Neural cell (in vitro differentiated cells): ENCODE results near the gene TMPRSS11E. TPM values are rescaled to one million over a fixed set of nuclear protein-coding genes. Genes with fewer than 3 reads are reported as not detected.

Experiments used
- H2AFZ ChIP-seq: fragments of 200-600, 300-800 bp; sonication (generic), shearing (Covaris generic); 2 replicates; pipeline ENCODE4 v1.6.0; 2014; ENCODE audit warnings: low read depth, mild to moderate bottlenecking, antibody characterized with exemption, low read length, moderate library complexity
- H3F3A ChIP-seq: fragments of 200-600 bp; shearing (Covaris generic); 2 replicates; pipeline ENCODE4 v1.6.1; 2016; ENCODE audit warnings: mild to moderate bottlenecking, moderate library complexity, mixed read lengths, antibody characterized with exemption, low read length; ENCODE audit not compliant: insufficient read depth, poor library complexity, severe bottlenecking
- H3K27ac ChIP-seq: fragments of 200-600, 300-800 bp; sonication (generic), shearing (Covaris generic); 2 replicates; pipeline ENCODE4 v1.5.1; 2014; ENCODE audit warnings: mild to moderate bottlenecking, low read length, moderate library complexity
- H3K27me3 ChIP-seq: fragments of 300-800, 200-600 bp; sonication (generic), shearing (Covaris generic); 2 replicates; pipeline ENCODE4 v1.6.0; 2014; ENCODE audit warnings: mild to moderate bottlenecking, low read depth, low read length, moderate library complexity; ENCODE audit not compliant: insufficient read depth
- H3K36me3 ChIP-seq: fragments of 300-800, 200-600 bp; sonication (generic), shearing (Covaris generic); 2 replicates; pipeline ENCODE4 v1.5.1; 2014; ENCODE audit warnings: mild to moderate bottlenecking, antibody characterized with exemption, low read length, moderate library complexity; ENCODE audit not compliant: insufficient read depth
- H3K4me2 ChIP-seq: fragments of 300-800, 200-600 bp; sonication (generic), shearing (Covaris generic); 2 replicates; pipeline ENCODE4 v1.6.0; 2014; ENCODE audit warnings: mild to moderate bottlenecking, low read length
- H3K4me3 ChIP-seq: fragments of 300-800, 200-600 bp; sonication (generic), shearing (Covaris generic); 2 replicates; pipeline ENCODE4 v1.5.1; 2014; ENCODE audit warnings: mild to moderate bottlenecking, low read length, moderate library complexity
- H3K79me2 ChIP-seq: fragments of 200-600 bp; shearing (Covaris generic); replicated peaks from 2 replicates; pipeline ENCODE4 v1.6.0; 2014; ENCODE audit warnings: mild to moderate bottlenecking, low read length, moderate library complexity; ENCODE audit not compliant: insufficient read depth
- H3K9ac ChIP-seq: fragments of 300-800, 200-600 bp; sonication (generic), shearing (Covaris generic); 2 replicates; pipeline ENCODE4 v1.6.1; 2016; ENCODE audit warnings: mild to moderate bottlenecking, low read length, mixed read lengths
- H3K9me2 ChIP-seq: fragments of 200-600 bp; shearing (Covaris generic); 2 replicates; pipeline ENCODE4 v1.6.1; 2016; ENCODE audit warnings: mild to moderate bottlenecking, low read length, mixed read lengths; ENCODE audit not compliant: insufficient read depth
- H3K9me3 ChIP-seq: fragments of 200-600, 300-800 bp; sonication (generic), shearing (Covaris generic); 2 replicates; pipeline ENCODE4 v1.6.1; 2016; ENCODE audit warnings: mild to moderate bottlenecking, mixed run types, low read length, moderate library complexity, mixed read lengths
- H4K20me1 ChIP-seq: fragments of 200-600 bp; shearing (Covaris generic); 2 replicates; pipeline ENCODE4 v1.6.1; 2016; ENCODE audit warnings: mild to moderate bottlenecking, mixed run types; ENCODE audit not compliant: insufficient read depth
- EP300 ChIP-seq: fragments of 450-650 bp; conservative IDR thresholded peaks from 2 replicates; pipeline ENCODE4 v1.6.1; 2014; ENCODE audit warnings: antibody characterized with exemption, mild to moderate bottlenecking, moderate library complexity; ENCODE audit not compliant: poor library complexity, severe bottlenecking
- EZH2 ChIP-seq: fragments of 200-600, 300-800 bp; shearing (Covaris generic), sonication (generic); IDR thresholded peaks from 2 replicates; pipeline ENCODE4 v1.6.1; 2014; ENCODE audit warnings: antibody characterized with exemption, low read length, borderline replicate concordance, mild to moderate bottlenecking; ENCODE audit not compliant: insufficient read depth, poor library complexity, severe bottlenecking
- MXI1 ChIP-seq: fragments of 450-650 bp; conservative IDR thresholded peaks from 2 replicates; pipeline ENCODE4 v1.6.1; 2014; ENCODE audit warnings: antibody characterized with exemption, mild to moderate bottlenecking; ENCODE audit not compliant: poor library complexity, severe bottlenecking
- POLR2AphosphoS5 ChIP-seq: IDR thresholded peaks from 2 replicates; pipeline ENCODE4 v1.6.1; 2012
- RAD21 ChIP-seq: fragments of 450-650 bp; conservative IDR thresholded peaks from 2 replicates; pipeline ENCODE4 v1.6.1; 2014; ENCODE audit warnings: antibody characterized with exemption, mild to moderate bottlenecking, moderate library complexity
- SMC3 ChIP-seq: fragments of 450-650 bp; conservative IDR thresholded peaks from 2 replicates; pipeline ENCODE4 v1.6.1; 2014; ENCODE audit warnings: antibody characterized with exemption, mild to moderate bottlenecking, moderate library complexity; ENCODE audit not compliant: poor library complexity
- TAF1 ChIP-seq: IDR thresholded peaks from 2 replicates; pipeline ENCODE4 v1.6.1; 2012; ENCODE audit warnings: low read depth
- polyA plus RNA-seq: library from polyadenylated mRNA; depleted of rRNA; stranded (reverse); fragments of >200 nt; gene quantifications from 2 replicates; pipeline ENCODE4 v1.2.3, GENCODE V29; 2014
- TF ChIP-seq, protein P1 (sequence below): IDR thresholded peaks from 2 replicates; pipeline ENCODE4 v1.6.1; 2012; ENCODE audit warnings: borderline replicate concordance
- TF ChIP-seq, protein P2 (sequence below): fragments of 450-650 bp; IDR thresholded peaks from 2 replicates; pipeline ENCODE4 v1.5.1; 2014; ENCODE audit warnings: antibody characterized with exemption, mild to moderate bottlenecking, moderate library complexity; ENCODE audit not compliant: poor library complexity, severe bottlenecking

The TMPRSS11E gene
- polyA plus RNA-seq, 1 donor from 2014 or later = not detected

DNA sequence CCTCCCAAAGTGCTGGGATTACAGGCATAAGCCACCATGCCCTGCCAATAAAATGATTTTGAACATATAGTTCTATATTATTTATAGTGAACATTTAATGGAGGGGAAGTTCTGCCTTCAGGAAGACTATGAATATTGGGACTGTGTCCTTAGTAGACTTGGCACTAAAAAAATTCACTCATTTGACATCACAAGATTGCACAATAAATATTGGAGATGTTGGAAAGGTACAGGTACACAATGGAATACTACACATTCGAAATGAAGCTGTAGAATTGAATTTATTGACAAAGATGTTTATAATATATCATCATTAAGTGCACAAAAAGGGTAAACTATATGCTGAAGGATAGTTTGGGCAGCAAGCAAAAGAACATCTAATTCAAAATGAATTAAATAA is 13.0 kb upstream of the TMPRSS11E start:
- H3K4me3 ChIP-seq = no peak overlapping the region
- H3F3A ChIP-seq = no peaks in the 10 kb centered on the region
- no peak overlapping the region for H3K9ac ChIP-seq
- no peaks in the 10 kb centered on the region for H3K36me3 ChIP-seq
- no peak overlapping the region for H3K4me2 ChIP-seq
- H4K20me1 ChIP-seq = no peaks in the 10 kb centered on the region
- H3K9me3 ChIP-seq = no peaks in the 10 kb centered on the region
- no peaks in the 10 kb centered on the region for H3K79me2 ChIP-seq
- H2AFZ ChIP-seq = no peak overlapping the region
- H3K27me3 ChIP-seq = no peaks in the 10 kb centered on the region
- H3K9me2 ChIP-seq = no peaks in the 10 kb centered on the region
- no peak overlapping the region for H3K27ac ChIP-seq
- TF ChIP-seq SMC3 (no peak), POLR2AphosphoS5 (no peak), TAF1 (no peak), MXI1 (no peak), EP300 (no peak), EZH2 (no peak), RAD21 (no peak)
- TF ChIP-seq, protein P1, sequence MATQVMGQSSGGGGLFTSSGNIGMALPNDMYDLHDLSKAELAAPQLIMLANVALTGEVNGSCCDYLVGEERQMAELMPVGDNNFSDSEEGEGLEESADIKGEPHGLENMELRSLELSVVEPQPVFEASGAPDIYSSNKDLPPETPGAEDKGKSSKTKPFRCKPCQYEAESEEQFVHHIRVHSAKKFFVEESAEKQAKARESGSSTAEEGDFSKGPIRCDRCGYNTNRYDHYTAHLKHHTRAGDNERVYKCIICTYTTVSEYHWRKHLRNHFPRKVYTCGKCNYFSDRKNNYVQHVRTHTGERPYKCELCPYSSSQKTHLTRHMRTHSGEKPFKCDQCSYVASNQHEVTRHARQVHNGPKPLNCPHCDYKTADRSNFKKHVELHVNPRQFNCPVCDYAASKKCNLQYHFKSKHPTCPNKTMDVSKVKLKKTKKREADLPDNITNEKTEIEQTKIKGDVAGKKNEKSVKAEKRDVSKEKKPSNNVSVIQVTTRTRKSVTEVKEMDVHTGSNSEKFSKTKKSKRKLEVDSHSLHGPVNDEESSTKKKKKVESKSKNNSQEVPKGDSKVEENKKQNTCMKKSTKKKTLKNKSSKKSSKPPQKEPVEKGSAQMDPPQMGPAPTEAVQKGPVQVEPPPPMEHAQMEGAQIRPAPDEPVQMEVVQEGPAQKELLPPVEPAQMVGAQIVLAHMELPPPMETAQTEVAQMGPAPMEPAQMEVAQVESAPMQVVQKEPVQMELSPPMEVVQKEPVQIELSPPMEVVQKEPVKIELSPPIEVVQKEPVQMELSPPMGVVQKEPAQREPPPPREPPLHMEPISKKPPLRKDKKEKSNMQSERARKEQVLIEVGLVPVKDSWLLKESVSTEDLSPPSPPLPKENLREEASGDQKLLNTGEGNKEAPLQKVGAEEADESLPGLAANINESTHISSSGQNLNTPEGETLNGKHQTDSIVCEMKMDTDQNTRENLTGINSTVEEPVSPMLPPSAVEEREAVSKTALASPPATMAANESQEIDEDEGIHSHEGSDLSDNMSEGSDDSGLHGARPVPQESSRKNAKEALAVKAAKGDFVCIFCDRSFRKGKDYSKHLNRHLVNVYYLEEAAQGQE = no peak
- TF ChIP-seq, protein P2, sequence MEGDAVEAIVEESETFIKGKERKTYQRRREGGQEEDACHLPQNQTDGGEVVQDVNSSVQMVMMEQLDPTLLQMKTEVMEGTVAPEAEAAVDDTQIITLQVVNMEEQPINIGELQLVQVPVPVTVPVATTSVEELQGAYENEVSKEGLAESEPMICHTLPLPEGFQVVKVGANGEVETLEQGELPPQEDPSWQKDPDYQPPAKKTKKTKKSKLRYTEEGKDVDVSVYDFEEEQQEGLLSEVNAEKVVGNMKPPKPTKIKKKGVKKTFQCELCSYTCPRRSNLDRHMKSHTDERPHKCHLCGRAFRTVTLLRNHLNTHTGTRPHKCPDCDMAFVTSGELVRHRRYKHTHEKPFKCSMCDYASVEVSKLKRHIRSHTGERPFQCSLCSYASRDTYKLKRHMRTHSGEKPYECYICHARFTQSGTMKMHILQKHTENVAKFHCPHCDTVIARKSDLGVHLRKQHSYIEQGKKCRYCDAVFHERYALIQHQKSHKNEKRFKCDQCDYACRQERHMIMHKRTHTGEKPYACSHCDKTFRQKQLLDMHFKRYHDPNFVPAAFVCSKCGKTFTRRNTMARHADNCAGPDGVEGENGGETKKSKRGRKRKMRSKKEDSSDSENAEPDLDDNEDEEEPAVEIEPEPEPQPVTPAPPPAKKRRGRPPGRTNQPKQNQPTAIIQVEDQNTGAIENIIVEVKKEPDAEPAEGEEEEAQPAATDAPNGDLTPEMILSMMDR = no peak

DNA sequence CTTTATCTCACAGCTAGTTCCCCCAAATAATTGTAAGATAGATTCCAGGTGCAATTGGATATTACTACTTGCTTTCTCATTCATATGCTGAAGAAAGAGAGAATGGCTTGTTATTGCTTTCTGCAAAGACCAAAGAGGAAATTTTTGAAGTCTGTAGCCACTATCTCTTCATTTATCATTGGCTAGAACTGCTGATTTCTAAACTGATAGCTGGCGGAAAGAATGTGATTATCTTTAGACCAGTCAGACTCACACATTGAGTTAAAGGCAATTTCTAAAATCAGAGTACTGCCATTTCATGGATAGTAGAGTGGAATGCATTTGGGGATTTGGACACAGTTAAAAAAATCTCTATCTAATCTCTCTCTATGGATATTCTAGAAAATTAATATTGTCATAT is 12.4 kb upstream of the TMPRSS11E start:
- no peak overlapping the region for H3K27ac ChIP-seq
- TF ChIP-seq MXI1 (no peak), TAF1 (no peak)
- TF ChIP-seq, protein P1 = no peak

More for the DNA sequence above, 12.4 kb upstream of the TMPRSS11E start:
- Histone ChIP-seq H3K79me2 (no peaks in the 10 kb centered on the region), H3K9ac (no peak overlapping the region), H3K9me2 (no peaks in the 10 kb centered on the region), H3K9me3 (no peaks in the 10 kb centered on the region), H3K4me2 (no peak overlapping the region), H3K36me3 (no peaks in the 10 kb centered on the region), H4K20me1 (no peaks in the 10 kb centered on the region), H3K4me3 (no peak overlapping the region), H2AFZ (no peak overlapping the region), H3K27me3 (no peaks in the 10 kb centered on the region), H3F3A (no peaks in the 10 kb centered on the region)
